Stomach (tissue), 9 donors: ENCODE data around the gene PLA2G1B. TPM values are rescaled to one million over a fixed set of nuclear protein-coding genes. Genes with fewer than 3 reads are reported as not detected.

Experiments used
- DNase-seq, 2 donors: peaks; one replicate each; pipeline versions ENCODE4 v3.0.0 to v3.0.0-alpha.2; 2013 to 2019
- H3K27ac ChIP-seq, 5 donors: fragments of 200-600 bp in 4 of 5; sonication (generic) in 4 of 5; one replicate each; pipeline ENCODE4 v1.5.1; 2013 to 2019; ENCODE audit warnings: mild to moderate bottlenecking in 1 of 5, moderate library complexity in 1 of 5
- H3K27me3 ChIP-seq, 3 donors: fragments of 200-600 bp; sonication (generic); one replicate each; pipeline ENCODE4 v1.5.1; 2017 to 2019; ENCODE audit warnings: mixed run types in 1 of 3
- H3K36me3 ChIP-seq, 4 donors: fragments of 200-600 bp; sonication (generic); 1 replicate in 3 of 4; 2 replicates in 1 of 4; pipeline ENCODE4 v1.5.1; 2016 to 2019
- H3K4me1 ChIP-seq, 4 donors: fragments of 200-600 bp; sonication (generic); one replicate each; pipeline ENCODE4 v1.5.1; 2016 to 2019
- H3K4me3 ChIP-seq, 4 donors: fragments of 200-600 bp; sonication (generic) in 3 of 4; one replicate each; pipeline ENCODE4 v1.5.1; 2016 to 2019; ENCODE audit warnings: mild to moderate bottlenecking in 1 of 4
- H3K9me3 ChIP-seq, 4 donors: fragments of 200-600 bp; sonication (generic); one replicate each; pipeline ENCODE4 v1.5.1; 2016 to 2019
- CTCF ChIP-seq, 7 experiments: fragments of 450-650 bp in 4 of 7; fragments of 200-600 bp in 3 of 7; sonication (generic) in 3 of 7; IDR thresholded peaks; one replicate each; pipeline ENCODE4 v1.5.1; 2016 to 2019; ENCODE audit warnings: antibody characterized with exemption in 7 of 7, control low read depth in 2 of 7, mild to moderate bottlenecking in 1 of 7
- EP300 ChIP-seq: sonication (generic); formaldehyde crosslinking; IDR thresholded peaks from one replicate; pipeline ENCODE4 v1.6.1; 2017; ENCODE audit warnings: antibody characterized with exemption
- POLR2A ChIP-seq, 4 donors: fragments of 450-650 bp; IDR thresholded peaks; one replicate each; pipeline ENCODE4 v1.6.1; 2016; ENCODE audit warnings: antibody characterized with exemption in 4 of 4, control low read depth in 2 of 4, mild to moderate bottlenecking in 1 of 4, moderate library complexity in 1 of 4
- POLR2AphosphoS5 ChIP-seq, 3 donors: sonication (generic); formaldehyde crosslinking; IDR thresholded peaks; one replicate each; pipeline ENCODE4 v1.6.1; 2016; ENCODE audit warnings: antibody characterized with exemption in 3 of 3
- WGBS, 5 donors: extraction: QIAGEN DNeasy Blood & Tissue Kit in 3 of 5; methylation state at CpG; one replicate each; pipeline versions ENCODE4 v1.1.5 to v1.1.7; 2013 to 2018; 5-methylcytosine and 5-hydroxymethylcytosine counted together
- intact Hi-C: fragments of 100-400 bp; cut with DNase I; formaldehyde crosslinking; loops from one replicate; pipeline ENCODE4 v1.15.1; 2023; ENCODE audit warnings: low total_unique reads
- polyA plus RNA-seq, 3 donors: library from polyadenylated mRNA; stranded (reverse); fragments of 200-250 nt; gene quantifications; one replicate each; pipeline ENCODE4 v1.2.3, GENCODE V29; 2013
- total RNA-seq, 5 donors: library from RNA; depleted of rRNA; stranded (reverse); fragments of >200 nt; gene quantifications; one replicate each; pipeline versions ENCODE4 v1.1.0 to v1.2.3, GENCODE V29; 2014 to 2016
- donor health status: healthy with polysubstance abuse.
- donor health status: Bipolar disorder and iron deficiency.
- donor health status: healthy.

The PLA2G1B gene
- total and polyA plus RNA-seq, 8 donors, result 7.0 to 18.5 (median 10.2) TPM; not detected in 5

- intact Hi-C loops, result no loop called here
- no peaks in the 10 kb centered on the region for H3K27me3 ChIP-seq
- no peaks in the 10 kb centered on the region for H3K9me3 ChIP-seq
- no peak overlapping the region for H3K4me3 ChIP-seq
- no peak overlapping the region for H3K27ac ChIP-seq
- TF ChIP-seq POLR2A (IDR thresholded peaks at IDR 0.05) (no peak), POLR2AphosphoS5 (IDR thresholded peaks at IDR 0.05) (no peak), CTCF (IDR thresholded peaks at IDR 0.05) (no peak), EP300 (no peak)
- peaks cover 11 to 24% (median 16%) of the 10 kb centered on the region in 4 donors for H3K4me1 ChIP-seq
- DNase-seq, result no peak
- H3K36me3 ChIP-seq, result peaks cover 0 to 44% (median 32%) of the 10 kb centered on the region in 4 donors
- 89 to 96% (median 91%) methylated on average over 11 to 15 of the region's 15 CpGs for WGBS, 5 donors
Measured at GRCh38 chr12:120346031-120346430, 18.5 kb upstream of the PLA2G1B start.

GRCh38 chr12:120343692-120344091 lies 16.1 kb upstream of the PLA2G1B start:
- no peak overlapping the region for H3K4me3 ChIP-seq
- H3K9me3 ChIP-seq, result no peaks in the 10 kb centered on the region
- intact Hi-C loops, result no loop called here
- peaks cover 0 to 43% (median 32%) of the 10 kb centered on the region in 4 donors for H3K36me3 ChIP-seq
- TF ChIP-seq POLR2A (IDR thresholded peaks at IDR 0.05) (no peak), EP300 (no peak), POLR2AphosphoS5 (IDR thresholded peaks at IDR 0.05) (no peak), CTCF (IDR thresholded peaks at IDR 0.05) (no peak)
- no peaks in the 10 kb centered on the region for H3K27me3 ChIP-seq
- WGBS, 5 donors, result 78 to 86% (median 82%) methylated on average over 8 of the region's 8 CpGs
- peaks cover 0 to 6% (median 0%) of the 10 kb centered on the region in 4 donors for H3K4me1 ChIP-seq
- DNase-seq, result no peak
- H3K27ac ChIP-seq, result no peak overlapping the region

GRCh38 chr12:120343039-120343537 lies 15.5 kb upstream of the PLA2G1B start:
- Histone ChIP-seq H3K4me1 (peaks cover 0 to 6% (median 0%) of the 10 kb centered on the region in 4 donors), H3K36me3 (peaks cover 0 to 43% (median 32%) of the 10 kb centered on the region in 4 donors), H3K9me3 (peaks cover 0 to 3% (median 0%) of the 10 kb centered on the region in 4 donors), H3K27ac (no peak overlapping the region), H3K4me3 (no peak overlapping the region), H3K27me3 (no peaks in the 10 kb centered on the region)
- DNase-seq, result no peak
- intact Hi-C loops, result no loop called here
- WGBS, 5 donors, result 72 to 83% (median 75%) methylated on average over 5 to 10 of the region's 10 CpGs
- TF ChIP-seq POLR2AphosphoS5 (IDR thresholded peaks at IDR 0.05) (no peak), CTCF (IDR thresholded peaks at IDR 0.05) (no peak), EP300 (no peak), POLR2A (IDR thresholded peaks at IDR 0.05) (no peak)

GRCh38 chr12:120342175-120343038 lies 14.8 kb upstream of the PLA2G1B start:
- WGBS, 5 donors, result 56 to 74% (median 66%) methylated on average over 18 to 30 of the region's 30 CpGs
- Histone ChIP-seq H3K4me3 (no peak overlapping the region), H3K9me3 (peaks cover 0 to 10% (median 3%) of the 10 kb centered on the region in 4 donors), H3K36me3 (peaks cover 0 to 40% (median 30%) of the 10 kb centered on the region in 4 donors), H3K27ac (no peak overlapping the region), H3K4me1 (peaks cover 0 to 6% (median 0%) of the 10 kb centered on the region in 4 donors), H3K27me3 (no peaks in the 10 kb centered on the region)
- intact Hi-C loops, result no loop called here
- DNase-seq, result no peak
- TF ChIP-seq POLR2AphosphoS5 (IDR thresholded peaks at IDR 0.05) (no peak), EP300 (no peak), POLR2A (IDR thresholded peaks at IDR 0.05) (no peak), CTCF (IDR thresholded peaks at IDR 0.05) (no peak)
